Prostate gland (tissue), 2 donors: ENCODE results near the gene PANX2. TPM values are rescaled to one million over a fixed set of nuclear protein-coding genes. Genes with fewer than 3 reads are reported as not detected.

Experiments used
- DNase-seq: peaks from one replicate; pipeline ENCODE4 v3.0.0-alpha.2; 2019; ENCODE audit warnings: low spot score
- H3K27ac ChIP-seq, 2 donors: fragments of 200-600 bp; sonication (generic); 2 replicates each; pipeline ENCODE4 v1.5.1; 2017 to 2019
- H3K27me3 ChIP-seq: fragments of 200-600 bp; sonication (generic); replicated peaks from 2 replicates; pipeline ENCODE4 v1.5.1; 2019; ENCODE audit not compliant: insufficient read depth
- H3K36me3 ChIP-seq, 2 donors: fragments of 200-600 bp; sonication (generic); 1 replicate in 1 of 2; 2 replicates in 1 of 2; pipeline versions ENCODE4 v1.5.1 to v1.8.1; 2017 to 2019
- H3K4me1 ChIP-seq: fragments of 200-600 bp; sonication (generic); replicated peaks from 2 replicates; pipeline ENCODE4 v1.5.1; 2019
- H3K4me3 ChIP-seq, 2 donors: fragments of 200-600 bp; sonication (generic); 2 replicates each; pipeline ENCODE4 v1.5.1; 2017 to 2019
- H3K9me3 ChIP-seq: fragments of 200-600 bp; sonication (generic); 2 replicates; pipeline ENCODE4 v1.5.1; 2017
- POLR2A ChIP-seq: fragments of 450-650 bp; IDR thresholded peaks from one replicate; pipeline ENCODE4 v1.6.1; 2016; ENCODE audit warnings: antibody characterized with exemption, mild to moderate bottlenecking
- POLR2AphosphoS5 ChIP-seq: sonication (generic); formaldehyde crosslinking; IDR thresholded peaks from one replicate; pipeline ENCODE4 v1.6.1; 2017; ENCODE audit warnings: antibody characterized with exemption
- WGBS: methylation state at CpG from one replicate; pipeline ENCODE4 v1.1.5; 2018; 5-methylcytosine and 5-hydroxymethylcytosine counted together
- intact Hi-C: fragments of 100-400 bp; cut with DNase I; formaldehyde crosslinking; loops from one replicate; pipeline ENCODE4 v1.14.2; 2022
- total RNA-seq, 2 donors: library from RNA; depleted of rRNA; stranded (reverse); fragments of >200 nt; gene quantifications; one replicate each; pipeline ENCODE4 v1.1.0, GENCODE V29; 2016
- TF ChIP-seq, protein P1 (sequence below), 4 experiments: fragments of 200-600 bp in 2 of 4; fragments of 450-650 bp in 2 of 4; sonication (generic) in 2 of 4; IDR thresholded peaks; 1 replicate in 3 of 4; 2 replicates in 1 of 4; pipeline ENCODE4 v1.5.1; 2016 to 2019; ENCODE audit warnings: antibody characterized with exemption in 4 of 4, mild to moderate bottlenecking in 2 of 4, moderate library complexity in 2 of 4

The PANX2 gene
- total RNA-seq, 2 donors from 2014 or later = 7.5 to 9.5 TPM

DNA sequence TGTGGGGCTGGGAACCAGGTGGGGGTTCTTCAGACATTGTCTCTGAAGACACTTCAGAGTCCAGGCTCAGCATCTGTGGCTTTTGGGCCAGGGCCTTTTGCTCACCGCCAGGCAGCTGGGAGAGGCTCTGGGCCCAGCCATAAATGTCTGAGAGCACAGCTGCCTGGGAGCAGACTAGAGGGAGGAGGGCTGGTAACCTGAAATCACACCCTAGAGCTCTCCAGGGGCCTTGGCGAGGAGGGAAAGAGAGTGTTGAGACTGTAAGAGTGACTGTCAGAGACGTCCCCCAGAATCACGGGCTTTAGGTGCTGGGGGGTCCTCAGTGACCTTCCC lies 19.3 kb downstream of the PANX2 start:
- peak overlapping the region; percentile 75 to 83 for H3K27ac ChIP-seq
- H3K9me3 ChIP-seq = no peaks in the 10 kb centered on the region
- H3K4me3 ChIP-seq = peak overlapping the region; percentile 31 to 40
- H3K4me1 ChIP-seq = peaks cover 12% of the 10 kb centered on the region
- no peaks in the 10 kb centered on the region for H3K27me3 ChIP-seq
- peaks cover 5 to 11% of the 10 kb centered on the region in 2 donors for H3K36me3 ChIP-seq
- TF ChIP-seq POLR2AphosphoS5 (no peak), POLR2A (no peak)
- TF ChIP-seq, protein P1, sequence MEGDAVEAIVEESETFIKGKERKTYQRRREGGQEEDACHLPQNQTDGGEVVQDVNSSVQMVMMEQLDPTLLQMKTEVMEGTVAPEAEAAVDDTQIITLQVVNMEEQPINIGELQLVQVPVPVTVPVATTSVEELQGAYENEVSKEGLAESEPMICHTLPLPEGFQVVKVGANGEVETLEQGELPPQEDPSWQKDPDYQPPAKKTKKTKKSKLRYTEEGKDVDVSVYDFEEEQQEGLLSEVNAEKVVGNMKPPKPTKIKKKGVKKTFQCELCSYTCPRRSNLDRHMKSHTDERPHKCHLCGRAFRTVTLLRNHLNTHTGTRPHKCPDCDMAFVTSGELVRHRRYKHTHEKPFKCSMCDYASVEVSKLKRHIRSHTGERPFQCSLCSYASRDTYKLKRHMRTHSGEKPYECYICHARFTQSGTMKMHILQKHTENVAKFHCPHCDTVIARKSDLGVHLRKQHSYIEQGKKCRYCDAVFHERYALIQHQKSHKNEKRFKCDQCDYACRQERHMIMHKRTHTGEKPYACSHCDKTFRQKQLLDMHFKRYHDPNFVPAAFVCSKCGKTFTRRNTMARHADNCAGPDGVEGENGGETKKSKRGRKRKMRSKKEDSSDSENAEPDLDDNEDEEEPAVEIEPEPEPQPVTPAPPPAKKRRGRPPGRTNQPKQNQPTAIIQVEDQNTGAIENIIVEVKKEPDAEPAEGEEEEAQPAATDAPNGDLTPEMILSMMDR (IDR thresholded peaks at IDR 0.05) = no peak
- 11% methylated on average over 4 of the region's 4 CpGs for WGBS
- no peak for DNase-seq
- intact Hi-C loops = no loop called here

DNA sequence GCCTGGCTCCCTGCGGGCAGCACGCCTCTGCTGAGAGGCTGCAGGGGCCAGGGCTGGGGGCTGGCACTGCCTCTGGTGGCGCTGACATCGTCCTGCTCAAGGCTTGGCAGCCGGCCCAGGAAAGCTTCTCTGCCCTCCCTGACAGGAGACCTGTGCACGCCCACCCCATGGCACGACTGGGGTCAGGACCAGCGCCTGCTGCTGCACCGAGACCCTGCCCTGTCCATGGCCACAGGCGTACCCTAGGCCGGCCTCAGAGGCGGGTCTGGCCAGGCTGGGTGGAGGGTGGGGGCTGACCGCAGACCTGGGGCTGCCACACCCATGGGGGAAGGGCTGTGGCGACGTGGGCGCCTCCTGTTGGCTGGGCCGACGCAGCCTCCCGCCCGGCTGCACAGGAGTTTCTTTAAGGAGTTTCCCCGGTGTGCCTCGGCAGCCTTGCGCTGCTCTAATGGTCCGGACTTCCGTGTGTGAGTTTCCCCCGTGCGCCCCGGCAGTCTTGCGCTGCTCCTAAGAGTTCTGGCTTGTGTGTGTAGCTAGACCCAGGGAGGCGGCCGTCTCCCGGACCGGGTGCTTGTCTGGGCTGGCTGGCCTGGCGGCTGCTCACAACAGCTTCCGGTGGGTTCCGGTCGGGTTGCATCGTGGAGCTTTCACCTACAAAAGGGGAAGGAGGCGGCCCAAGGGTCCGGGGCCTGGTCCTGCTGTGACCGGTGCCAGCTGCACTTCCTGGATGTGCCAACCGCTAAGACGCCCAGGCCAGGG lies 19.8 kb downstream of the PANX2 start:
- H3K9me3 ChIP-seq = no peaks in the 10 kb centered on the region
- DNase-seq = peak; percentile 68
- H3K4me3 ChIP-seq = peak overlapping the region; percentile 31 to 40
- 6% methylated on average over 43 of the region's 43 CpGs for WGBS
- H3K27me3 ChIP-seq = no peaks in the 10 kb centered on the region
- TF ChIP-seq POLR2A (peak; percentile 67), POLR2AphosphoS5 (peak; percentile 82)
- TF ChIP-seq, protein P1 (IDR thresholded peaks at IDR 0.05) = peak; percentile 52 to 65 (median 58)
- intact Hi-C loops = no loop called here
- peaks cover 5 to 11% of the 10 kb centered on the region in 2 donors for H3K36me3 ChIP-seq
- H3K27ac ChIP-seq = peak overlapping the region; percentile 75 to 83
- H3K4me1 ChIP-seq = peaks cover 12% of the 10 kb centered on the region

DNA sequence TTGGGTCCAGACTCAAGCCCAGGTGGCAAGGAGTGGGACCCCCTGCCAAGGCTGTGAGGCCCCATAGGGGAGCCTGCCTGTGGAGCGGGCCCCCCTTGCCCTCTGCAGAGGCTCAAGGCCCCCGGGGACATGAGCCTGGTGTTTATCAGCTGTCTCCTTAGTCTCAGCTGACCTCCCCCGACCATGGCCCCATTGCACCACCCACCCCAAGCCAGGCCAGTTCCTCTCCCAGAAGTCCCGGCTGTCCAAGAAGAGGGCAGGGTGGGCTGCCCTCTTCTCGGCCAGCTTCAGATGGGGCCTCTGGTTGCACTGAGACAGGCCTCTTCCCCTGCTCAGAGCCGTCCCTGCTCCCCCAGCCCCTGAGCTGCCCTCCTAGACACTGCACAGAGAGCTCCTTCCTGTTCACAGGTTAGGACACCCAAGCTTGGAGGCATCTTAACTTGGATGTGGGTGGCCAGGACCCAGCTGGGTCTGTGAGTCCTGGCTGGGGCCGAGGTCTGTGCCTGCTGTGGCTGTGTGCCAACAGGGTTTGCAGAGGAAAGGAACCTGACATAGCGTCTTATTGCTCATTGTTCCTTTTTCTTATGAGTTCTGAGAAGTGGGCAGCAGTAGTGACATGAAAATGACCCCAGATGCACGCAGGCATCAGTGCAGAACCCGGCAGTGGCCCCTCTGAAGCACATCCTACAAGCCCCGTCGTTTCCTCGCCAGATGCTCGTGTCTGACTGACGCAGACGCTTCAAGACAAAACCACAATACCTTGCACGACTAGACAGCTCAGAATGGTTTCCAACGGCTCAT lies 20.6 kb downstream of the PANX2 start:
- 54% methylated on average over 18 of the region's 18 CpGs for WGBS
- Histone ChIP-seq H3K27me3 (no peaks in the 10 kb centered on the region), H3K36me3 (peaks cover 5 to 11% of the 10 kb centered on the region in 2 donors), H3K4me1 (peaks cover 12% of the 10 kb centered on the region), H3K4me3 (peak overlapping the region; percentile 31 to 40), H3K9me3 (no peaks in the 10 kb centered on the region), H3K27ac (peak overlapping the region; percentile 75 to 83)
- intact Hi-C loops = no loop called here
- TF ChIP-seq, protein P1 (IDR thresholded peaks at IDR 0.05) = no peak
- TF ChIP-seq POLR2AphosphoS5 (no peak), POLR2A (no peak)
- no peak for DNase-seq

DNA sequence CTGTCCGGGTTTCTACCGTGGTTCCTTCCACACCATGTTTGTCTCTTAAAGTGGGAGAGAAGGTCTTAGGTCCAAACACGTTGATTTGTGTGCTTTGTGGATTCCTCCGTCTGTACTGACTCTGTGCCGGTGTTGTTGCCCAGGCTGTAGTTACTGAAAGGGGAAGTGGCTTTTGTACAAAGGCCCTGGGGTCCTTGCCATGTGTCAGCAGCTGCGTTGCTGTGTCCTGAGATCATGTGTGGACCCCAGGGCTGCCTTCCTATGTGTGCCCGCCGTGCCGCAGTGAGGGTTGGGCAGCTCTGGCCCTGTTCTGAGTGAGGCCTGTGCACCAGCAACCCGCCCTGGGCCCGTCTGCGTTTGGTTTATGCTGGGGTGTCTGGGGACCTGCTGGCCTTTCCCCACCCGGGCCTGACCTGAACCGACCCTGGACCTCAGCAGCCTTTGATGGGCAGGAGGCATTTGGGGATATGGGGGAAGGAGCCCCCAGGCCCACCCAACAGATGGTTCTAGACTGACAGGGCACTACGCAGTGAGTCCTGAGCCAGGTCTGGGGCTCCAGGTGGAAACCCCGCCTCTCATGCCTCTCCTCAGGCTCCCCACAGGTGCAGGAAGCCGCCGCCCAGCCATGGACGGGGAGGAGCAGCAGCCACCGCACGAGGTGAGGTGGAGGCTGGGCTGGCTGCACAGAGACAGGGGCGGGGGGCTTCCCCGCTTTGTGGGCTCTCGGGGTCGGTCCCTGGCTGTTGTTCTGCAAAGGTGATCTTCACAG lies 22.1 kb downstream of the PANX2 start:
- no peak for DNase-seq
- intact Hi-C loops = no loop called here
- peak overlapping the region; percentile 75 to 83 for H3K27ac ChIP-seq
- TF ChIP-seq, protein P1 (IDR thresholded peaks at IDR 0.05) = no peak
- TF ChIP-seq POLR2A (no peak), POLR2AphosphoS5 (no peak)
- no peaks in the 10 kb centered on the region for H3K9me3 ChIP-seq
- H3K27me3 ChIP-seq = no peaks in the 10 kb centered on the region
- no peak overlapping the region for H3K4me3 ChIP-seq
- peaks cover 5 to 11% of the 10 kb centered on the region in 2 donors for H3K36me3 ChIP-seq
- H3K4me1 ChIP-seq = peaks cover 12% of the 10 kb centered on the region
- WGBS = 69% methylated on average over 24 of the region's 25 CpGs
